GM18517 (cell line): ENCODE data around the gene TAGLN.
"Not testable (repeated sequence)": the region's sequence is repeated elsewhere in the genome, so short reads cannot be mapped to it uniquely, and the experiment has no call there.

ENCODE experiments used
- ATAC-seq: cut with Tn5 transposase; IDR thresholded peaks from one replicate; pipeline ENCODE4 v1.9.1; 2021; ENCODE audit warnings: mild to moderate bottlenecking, moderate library complexity; ENCODE audit not compliant: unreplicated experiment

Gene TAGLN

GRCh38 chr11:117195258-117195657 lies 3.9 kb upstream of the TAGLN start:
- ATAC-seq: no peak

GRCh38 chr11:117195761-117196160 lies 3.4 kb upstream of the TAGLN start:
- no peak for ATAC-seq

- no peak for ATAC-seq
Measured at GRCh38 chr11:117197006-117197405, 2.2 kb upstream of the TAGLN start.

GRCh38 chr11:117197516-117198456 lies 1.4 kb upstream of the TAGLN start:
- ATAC-seq: no peak

GRCh38 chr11:117198613-117199012 lies 557 bp upstream of the TAGLN start:
- ATAC-seq: no peak

- ATAC-seq: no peak
Measured at GRCh38 chr11:117199916-117200812, 994 bp downstream of the TAGLN start.

GRCh38 chr11:117200813-117201657 lies 1.9 kb downstream of the TAGLN start:
- ATAC-seq: no peak

- ATAC-seq: no peak
Measured at GRCh38 chr11:117201658-117202305, 2.6 kb downstream of the TAGLN start.

GRCh38 chr11:117202386-117203068 lies 3.4 kb downstream of the TAGLN start:
- ATAC-seq: no peak

GRCh38 chr11:117203069-117203407 lies 3.9 kb downstream of the TAGLN start:
- ATAC-seq: no peak

- ATAC-seq: no peak
Measured at GRCh38 chr11:117204283-117205080, 5.3 kb downstream of the TAGLN start.

- ATAC-seq: no peak
Measured at GRCh38 chr11:117205211-117205818, 6.1 kb downstream of the TAGLN start.

GRCh38 chr11:117206111-117206510 lies 6.9 kb downstream of the TAGLN start:
- ATAC-seq: not testable (repeated sequence)

- ATAC-seq: not testable (repeated sequence)
Measured at GRCh38 chr11:117206859-117207258, 7.7 kb downstream of the TAGLN start.

GRCh38 chr11:117207481-117207880 lies 8.3 kb downstream of the TAGLN start:
- not testable (repeated sequence) for ATAC-seq

- not testable (repeated sequence) for ATAC-seq
Measured at GRCh38 chr11:117208710-117209109, 9.5 kb downstream of the TAGLN start.

- not testable (repeated sequence) for ATAC-seq
Measured at GRCh38 chr11:117209351-117210125, 10.4 kb downstream of the TAGLN start.

- ATAC-seq: no peak
Measured at GRCh38 chr11:117210620-117211019, 11.4 kb downstream of the TAGLN start.
